HCT116 (cell line): ENCODE results near the gene SIAE. TPM values are rescaled to one million over a fixed set of nuclear protein-coding genes. Genes with fewer than 3 reads are reported as not detected.

Source experiments
- ATAC-seq: fragments of 200-7000 bp; cut with Tn5 transposase; 2 replicates; pipeline ENCODE4 v1.9.1; 2020; ENCODE audit warnings: mild to moderate bottlenecking, moderate library complexity
- BruUV-seq: library from RNA; stranded (reverse); fragments of 400-500 nt; replicated peaks from 2 replicates; lab custom pipeline; 2021; lab: Mats Ljungman, UMichigan
- CTCF ChIA-PET: fragments of 300-600 bp; sonication (Branson Sonifier 250); formaldehyde crosslinking; loops from one replicate; lab custom pipeline; 2021; ENCODE audit warnings: antibody characterized with exemption; lab: Charles Lee
- POLR2A ChIA-PET: fragments of 300-600, 350-600 bp; sonication (Branson Sonifier 250); formaldehyde crosslinking; loops from one replicate; lab custom pipeline; 2021; ENCODE audit warnings: antibody characterized with exemption; lab: Charles Lee
- RAD21 ChIA-PET, 2 experiments: fragments of 300-600 bp; sonication (Branson Sonifier 250); formaldehyde crosslinking; loops; one replicate each; lab custom pipeline; 2023; ENCODE audit warnings: low total read pairs in 2 of 2; ENCODE audit not compliant: uncharacterized antibody in 2 of 2, unreplicated experiment in 2 of 2, low non-redundant PET in 1 of 2; lab: Charles Lee
- DNase-seq: peaks from one replicate; pipeline ENCODE4 v3.0.0-alpha.2; 2010; ENCODE audit warnings: low read depth, low spot score
- H2AFZ ChIP-seq: fragments of 200-600 bp; shearing (Covaris generic), sonication (generic); 2 replicates; pipeline ENCODE4 v1.6.1; 2017; ENCODE audit warnings: low read depth, mixed run types, mixed read lengths, antibody characterized with exemption, low read length; ENCODE audit not compliant: poor library complexity, severe bottlenecking
- H3K27ac ChIP-seq: 2 replicates; pipeline ENCODE4 v1.5.1; 2012; ENCODE audit warnings: low read depth, low read length
- H3K27me3 ChIP-seq: fragments of 200-600 bp; sonication (generic); 2 replicates; pipeline ENCODE4 v1.6.1; 2016; ENCODE audit warnings: mixed run types, low read length, mixed read lengths; ENCODE audit not compliant: insufficient read depth
- H3K36me3 ChIP-seq, 2 experiments: fragments of 200-500 bp in 1 of 2; fragments of 200-600 bp in 1 of 2; sonication (Bioruptor generic) in 1 of 2; sonication (generic) in 1 of 2; 2 replicates each; pipeline versions ENCODE4 v1.5.1 to v1.6.1; 2014 to 2016; ENCODE audit warnings: low read length in 2 of 2, inconsistent platforms in 1 of 2, mixed read lengths in 1 of 2, mixed run types in 1 of 2; ENCODE audit not compliant: insufficient read depth in 2 of 2, control insufficient read depth in 1 of 2
- H3K4me1 ChIP-seq, 2 experiments: fragments of 200-600 bp in 1 of 2; sonication (generic) in 1 of 2; 2 replicates each; pipeline versions ENCODE4 v1.5.1 to v1.6.1; 2012 to 2017; ENCODE audit warnings: low read length in 2 of 2, inconsistent platforms in 1 of 2, mild to moderate bottlenecking in 1 of 2, mixed read lengths in 1 of 2, mixed run types in 1 of 2, moderate library complexity in 1 of 2; ENCODE audit not compliant: insufficient read depth in 2 of 2, control insufficient read depth in 1 of 2
- H3K4me2 ChIP-seq: fragments of 200-600 bp; sonication (generic); 2 replicates; pipeline ENCODE4 v1.6.1; 2017; ENCODE audit warnings: mixed run types, low read length, mixed read lengths
- H3K4me3 ChIP-seq, 2 experiments: fragments of 200-600 bp in 1 of 2; sonication (generic) in 1 of 2; replicated peaks in 1 of 2; 2 replicates each; pipeline ENCODE4 v1.5.1; 2011 to 2016; ENCODE audit warnings: low read length in 2 of 2, control low read depth in 1 of 2, low read depth in 1 of 2, mild to moderate bottlenecking in 1 of 2, mixed read lengths in 1 of 2, mixed run types in 1 of 2
- H3K79me2 ChIP-seq: fragments of 200-600 bp; sonication (generic); 2 replicates; pipeline ENCODE4 v1.6.1; 2017; ENCODE audit warnings: mild to moderate bottlenecking, mixed run types, low read length, moderate library complexity, mixed read lengths; ENCODE audit not compliant: insufficient read depth
- H3K9ac ChIP-seq: fragments of 200-600 bp; sonication (generic); 2 replicates; pipeline ENCODE4 v1.6.1; 2016; ENCODE audit warnings: low read length, mixed read lengths
- H3K9me2 ChIP-seq: fragments of 200-600 bp; sonication (generic), shearing (Covaris generic); 2 replicates; pipeline ENCODE4 v1.6.1; 2017; ENCODE audit warnings: mixed run types, mild to moderate bottlenecking, moderate library complexity; ENCODE audit not compliant: insufficient read depth
- H3K9me3 ChIP-seq, 2 experiments: fragments of 200-500 bp in 1 of 2; fragments of 200-600 bp in 1 of 2; sonication (Bioruptor generic) in 1 of 2; sonication (generic) in 1 of 2; 2 replicates each; pipeline ENCODE4 v1.6.1; 2014 to 2017; ENCODE audit warnings: low read length in 2 of 2, mixed read lengths in 2 of 2, inconsistent platforms in 1 of 2, low read depth in 1 of 2, mild to moderate bottlenecking in 1 of 2, mixed run types in 1 of 2, moderate library complexity in 1 of 2; ENCODE audit not compliant: control insufficient read depth in 1 of 2, insufficient read depth in 1 of 2
- H4K20me1 ChIP-seq: fragments of 200-600 bp; sonication (generic), shearing (Covaris generic); 2 replicates; pipeline ENCODE4 v1.6.1; 2017; ENCODE audit warnings: mixed run types, mild to moderate bottlenecking, moderate library complexity; ENCODE audit not compliant: insufficient read depth
- CBX3 ChIP-seq: IDR thresholded peaks from 2 replicates; pipeline ENCODE4 v1.6.1; 2012; ENCODE audit warnings: low read depth
- CEBPB ChIP-seq: IDR thresholded peaks from 2 replicates; pipeline ENCODE4 v1.6.1; 2012; ENCODE audit warnings: low read depth
- EGR1 ChIP-seq: IDR thresholded peaks from 2 replicates; pipeline ENCODE4 v1.6.1; 2012; ENCODE audit warnings: low read depth
- ELF1 ChIP-seq: IDR thresholded peaks from 2 replicates; pipeline ENCODE4 v1.6.1; 2012; ENCODE audit warnings: low read depth, borderline replicate concordance
- EZH2 ChIP-seq: fragments of 200-600 bp; sonication (generic); IDR thresholded peaks from 2 replicates; pipeline ENCODE4 v1.6.1; 2017; ENCODE audit warnings: antibody characterized with exemption, mixed run types
- EZH2phosphoT487 ChIP-seq: fragments of 200-600 bp; IDR thresholded peaks from 2 replicates; pipeline ENCODE4 v1.6.1; 2018; ENCODE audit warnings: antibody characterized with exemption, borderline replicate concordance
- FOSL1 ChIP-seq: IDR thresholded peaks from 2 replicates; pipeline ENCODE4 v1.6.1; 2012; ENCODE audit warnings: low read depth
- POLR2A ChIP-seq: IDR thresholded peaks from 2 replicates; pipeline ENCODE4 v1.7.0; 2011; ENCODE audit warnings: borderline replicate concordance; ENCODE audit not compliant: insufficient read depth, insufficient read length; ENCODE audit errors: extremely low read depth
- RAD21 ChIP-seq: IDR thresholded peaks from 2 replicates; pipeline ENCODE4 v1.6.1; 2012; ENCODE audit warnings: low read depth, mild to moderate bottlenecking
- SP1 ChIP-seq: IDR thresholded peaks from 2 replicates; pipeline ENCODE4 v1.6.1; 2012; ENCODE audit warnings: low read depth
- SRF ChIP-seq: IDR thresholded peaks from 2 replicates; pipeline ENCODE4 v1.6.1; 2012; ENCODE audit warnings: low read depth
- TCF7L2 ChIP-seq: IDR thresholded peaks from 2 replicates; pipeline ENCODE4 v1.7.0; 2011; ENCODE audit warnings: borderline replicate concordance, inconsistent platforms; ENCODE audit not compliant: insufficient read depth, insufficient read length; ENCODE audit errors: extremely low read depth
- YY1 ChIP-seq: IDR thresholded peaks from 2 replicates; pipeline ENCODE4 v1.6.1; 2011; ENCODE audit warnings: low read length, low read depth, moderate library complexity, mild to moderate bottlenecking; ENCODE audit not compliant: insufficient replicate concordance; ENCODE audit errors: extremely low read depth
- ZFX ChIP-seq: fragments of 450-650 bp; IDR thresholded peaks from 2 replicates; pipeline ENCODE4 v1.6.1; 2017
- ZNF274 ChIP-seq: fragments of 200-500 bp; sonication (Bioruptor generic); IDR thresholded peaks from 2 replicates; pipeline ENCODE4 v1.6.1; 2014; ENCODE audit warnings: mild to moderate bottlenecking, low read depth, low read length, inconsistent platforms
- intact Hi-C: fragments of 100-400 bp; cut with micrococcal nuclease; formaldehyde crosslinking; loops from 2 replicates; pipeline ENCODE4 v1.10.0; 2022
- total RNA-seq: library from RNA; stranded (reverse); gene quantifications from one replicate; pipeline ENCODE4 v1.2.1, GENCODE V29; 2021; ENCODE audit not compliant: unreplicated experiment
- TF ChIP-seq, protein P1 (sequence below): IDR thresholded peaks from 2 replicates; pipeline ENCODE4 v1.6.1; 2012
- TF ChIP-seq, protein P2 (sequence below): IDR thresholded peaks from 2 replicates; pipeline ENCODE4 v1.6.1; 2011; ENCODE audit warnings: mild to moderate bottlenecking, low read length, moderate library complexity; ENCODE audit not compliant: insufficient replicate concordance; ENCODE audit errors: extremely low read depth
- TF ChIP-seq, protein P3 (sequence below): IDR thresholded peaks from 2 replicates; pipeline ENCODE4 v1.6.1; 2012
- TF ChIP-seq, protein P4 (sequence below): IDR thresholded peaks from 2 replicates; pipeline ENCODE4 v1.6.1; 2012; ENCODE audit warnings: low read depth
- TF ChIP-seq, protein P5 (sequence below), 3 experiments: fragments of 200-600 bp in 1 of 3; sonication (generic) in 1 of 3; IDR thresholded peaks in 2 of 3; conservative IDR thresholded peaks in 1 of 3; 2 replicates each; pipeline ENCODE4 v1.5.1; 2012 to 2017; ENCODE audit warnings: low read depth in 2 of 3, low read length in 2 of 3, antibody characterized with exemption in 1 of 3, borderline replicate concordance in 1 of 3, control low read depth in 1 of 3, mild to moderate bottlenecking in 1 of 3, mixed read lengths in 1 of 3, mixed run types in 1 of 3, moderate library complexity in 1 of 3; ENCODE audit not compliant: insufficient read depth in 1 of 3

Gene SIAE
- total RNA-seq, 1 experiment from 2014 or later = 39.2 TPM

DNA sequence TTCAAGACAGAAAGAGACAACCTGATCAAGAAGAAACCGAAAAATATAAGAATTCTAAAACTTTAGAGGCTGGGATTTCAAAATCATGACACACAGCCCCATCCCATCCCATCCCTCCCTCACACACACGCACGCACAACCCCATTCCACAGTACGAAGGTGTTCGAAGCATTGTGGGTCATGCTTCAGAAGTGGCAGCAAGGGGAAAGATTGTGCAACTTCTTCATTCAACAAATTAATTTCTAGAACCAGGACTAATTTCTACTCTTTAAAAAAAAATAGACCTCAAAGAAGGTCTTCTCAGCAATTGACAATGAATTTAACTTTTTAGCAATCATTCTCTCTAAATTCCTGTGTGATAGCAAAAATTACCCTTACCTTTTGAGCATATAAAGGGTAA, 1.0 kb upstream of the SIAE start:
- ChIA-PET CTCF (interaction anchor here (1.7 kb wide), 1 partner anchor 119 kb away, joined by 5 read pairs; no protein-coding TSS in a partner anchor), RAD21 (no interaction called here), POLR2A (no interaction called here)
- H3K9ac ChIP-seq = peak overlapping the region; percentile 88
- no peak for DNase-seq
- peak overlapping the region; percentile 75 to 90 for H3K4me3 ChIP-seq
- H3K36me3 ChIP-seq = no peaks in the 10 kb centered on the region
- H3K27me3 ChIP-seq = no peaks in the 10 kb centered on the region
- H3K4me1 ChIP-seq = peaks cover 3 to 20% of the 10 kb centered on the region in 2 experiments; a peak in 3 of 4 replicates
- no peak for TF ChIP-seq SP1
- TF ChIP-seq, protein P1, sequence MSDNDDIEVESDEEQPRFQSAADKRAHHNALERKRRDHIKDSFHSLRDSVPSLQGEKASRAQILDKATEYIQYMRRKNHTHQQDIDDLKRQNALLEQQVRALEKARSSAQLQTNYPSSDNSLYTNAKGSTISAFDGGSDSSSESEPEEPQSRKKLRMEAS = no peak
- no peak for TF ChIP-seq ZNF274
- no peak for TF ChIP-seq EZH2phosphoT487
- TF ChIP-seq YY1 = no peak
- TF ChIP-seq ZFX = no peak
- no peak for TF ChIP-seq TCF7L2
- no peak for TF ChIP-seq CEBPB
- no peak for TF ChIP-seq SRF
- TF ChIP-seq, protein P2, sequence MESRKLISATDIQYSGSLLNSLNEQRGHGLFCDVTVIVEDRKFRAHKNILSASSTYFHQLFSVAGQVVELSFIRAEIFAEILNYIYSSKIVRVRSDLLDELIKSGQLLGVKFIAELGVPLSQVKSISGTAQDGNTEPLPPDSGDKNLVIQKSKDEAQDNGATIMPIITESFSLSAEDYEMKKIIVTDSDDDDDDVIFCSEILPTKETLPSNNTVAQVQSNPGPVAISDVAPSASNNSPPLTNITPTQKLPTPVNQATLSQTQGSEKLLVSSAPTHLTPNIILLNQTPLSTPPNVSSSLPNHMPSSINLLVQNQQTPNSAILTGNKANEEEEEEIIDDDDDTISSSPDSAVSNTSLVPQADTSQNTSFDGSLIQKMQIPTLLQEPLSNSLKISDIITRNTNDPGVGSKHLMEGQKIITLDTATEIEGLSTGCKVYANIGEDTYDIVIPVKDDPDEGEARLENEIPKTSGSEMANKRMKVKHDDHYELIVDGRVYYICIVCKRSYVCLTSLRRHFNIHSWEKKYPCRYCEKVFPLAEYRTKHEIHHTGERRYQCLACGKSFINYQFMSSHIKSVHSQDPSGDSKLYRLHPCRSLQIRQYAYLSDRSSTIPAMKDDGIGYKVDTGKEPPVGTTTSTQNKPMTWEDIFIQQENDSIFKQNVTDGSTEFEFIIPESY = no peak
- TF ChIP-seq, protein P3, sequence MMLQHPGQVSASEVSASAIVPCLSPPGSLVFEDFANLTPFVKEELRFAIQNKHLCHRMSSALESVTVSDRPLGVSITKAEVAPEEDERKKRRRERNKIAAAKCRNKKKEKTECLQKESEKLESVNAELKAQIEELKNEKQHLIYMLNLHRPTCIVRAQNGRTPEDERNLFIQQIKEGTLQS = no peak
- TF ChIP-seq EGR1 = no peak
- no peak for TF ChIP-seq RAD21
- TF ChIP-seq ELF1 = no peak
- TF ChIP-seq POLR2A = no peak
- no peak for TF ChIP-seq EZH2
- TF ChIP-seq, protein P4, sequence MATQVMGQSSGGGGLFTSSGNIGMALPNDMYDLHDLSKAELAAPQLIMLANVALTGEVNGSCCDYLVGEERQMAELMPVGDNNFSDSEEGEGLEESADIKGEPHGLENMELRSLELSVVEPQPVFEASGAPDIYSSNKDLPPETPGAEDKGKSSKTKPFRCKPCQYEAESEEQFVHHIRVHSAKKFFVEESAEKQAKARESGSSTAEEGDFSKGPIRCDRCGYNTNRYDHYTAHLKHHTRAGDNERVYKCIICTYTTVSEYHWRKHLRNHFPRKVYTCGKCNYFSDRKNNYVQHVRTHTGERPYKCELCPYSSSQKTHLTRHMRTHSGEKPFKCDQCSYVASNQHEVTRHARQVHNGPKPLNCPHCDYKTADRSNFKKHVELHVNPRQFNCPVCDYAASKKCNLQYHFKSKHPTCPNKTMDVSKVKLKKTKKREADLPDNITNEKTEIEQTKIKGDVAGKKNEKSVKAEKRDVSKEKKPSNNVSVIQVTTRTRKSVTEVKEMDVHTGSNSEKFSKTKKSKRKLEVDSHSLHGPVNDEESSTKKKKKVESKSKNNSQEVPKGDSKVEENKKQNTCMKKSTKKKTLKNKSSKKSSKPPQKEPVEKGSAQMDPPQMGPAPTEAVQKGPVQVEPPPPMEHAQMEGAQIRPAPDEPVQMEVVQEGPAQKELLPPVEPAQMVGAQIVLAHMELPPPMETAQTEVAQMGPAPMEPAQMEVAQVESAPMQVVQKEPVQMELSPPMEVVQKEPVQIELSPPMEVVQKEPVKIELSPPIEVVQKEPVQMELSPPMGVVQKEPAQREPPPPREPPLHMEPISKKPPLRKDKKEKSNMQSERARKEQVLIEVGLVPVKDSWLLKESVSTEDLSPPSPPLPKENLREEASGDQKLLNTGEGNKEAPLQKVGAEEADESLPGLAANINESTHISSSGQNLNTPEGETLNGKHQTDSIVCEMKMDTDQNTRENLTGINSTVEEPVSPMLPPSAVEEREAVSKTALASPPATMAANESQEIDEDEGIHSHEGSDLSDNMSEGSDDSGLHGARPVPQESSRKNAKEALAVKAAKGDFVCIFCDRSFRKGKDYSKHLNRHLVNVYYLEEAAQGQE = no peak
- no peak for TF ChIP-seq CBX3
- TF ChIP-seq, protein P5, sequence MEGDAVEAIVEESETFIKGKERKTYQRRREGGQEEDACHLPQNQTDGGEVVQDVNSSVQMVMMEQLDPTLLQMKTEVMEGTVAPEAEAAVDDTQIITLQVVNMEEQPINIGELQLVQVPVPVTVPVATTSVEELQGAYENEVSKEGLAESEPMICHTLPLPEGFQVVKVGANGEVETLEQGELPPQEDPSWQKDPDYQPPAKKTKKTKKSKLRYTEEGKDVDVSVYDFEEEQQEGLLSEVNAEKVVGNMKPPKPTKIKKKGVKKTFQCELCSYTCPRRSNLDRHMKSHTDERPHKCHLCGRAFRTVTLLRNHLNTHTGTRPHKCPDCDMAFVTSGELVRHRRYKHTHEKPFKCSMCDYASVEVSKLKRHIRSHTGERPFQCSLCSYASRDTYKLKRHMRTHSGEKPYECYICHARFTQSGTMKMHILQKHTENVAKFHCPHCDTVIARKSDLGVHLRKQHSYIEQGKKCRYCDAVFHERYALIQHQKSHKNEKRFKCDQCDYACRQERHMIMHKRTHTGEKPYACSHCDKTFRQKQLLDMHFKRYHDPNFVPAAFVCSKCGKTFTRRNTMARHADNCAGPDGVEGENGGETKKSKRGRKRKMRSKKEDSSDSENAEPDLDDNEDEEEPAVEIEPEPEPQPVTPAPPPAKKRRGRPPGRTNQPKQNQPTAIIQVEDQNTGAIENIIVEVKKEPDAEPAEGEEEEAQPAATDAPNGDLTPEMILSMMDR (IDR thresholded peaks at IDR 0.05 in 2 of 3, conservative IDR thresholded peaks at IDR 0.05 in 1 of 3; ENCODE audit: borderline replicate concordance in 1 of 3, insufficient read depth in 1 of 3, low read depth in 2 of 3, low read length in 2 of 3) = no peak
- TF ChIP-seq FOSL1 = no peak
- no peak overlapping the region for H2AFZ ChIP-seq
- no peaks in the 10 kb centered on the region for H3K9me2 ChIP-seq
- no peak for ATAC-seq
- peak overlapping the region; percentile 59 for H3K27ac ChIP-seq
- BruUV-seq = no TSS peak
- H3K9me3 ChIP-seq = no peaks in the 10 kb centered on the region
- no peaks in the 10 kb centered on the region for H4K20me1 ChIP-seq
- H3K79me2 ChIP-seq = no peaks in the 10 kb centered on the region
- H3K4me2 ChIP-seq = peak overlapping the region; percentile 85
- intact Hi-C loops = no loop called here
